HL-60 (cell line): ENCODE measurements around the gene PROZ.

ENCODE experiments used
- DNase-seq, 2 experiments: peaks; one replicate each; pipeline ENCODE4 v3.0.0-alpha.2; 2010 to 2020; ENCODE audit warnings: low read depth in 1 of 2, low spot score in 1 of 2
- H3K27ac ChIP-seq: fragments of 250-450 bp; sonication (Bioruptor Pico); replicated peaks from 2 replicates; pipeline ENCODE4 v1.5.1; 2020; ENCODE audit warnings: mild to moderate bottlenecking, moderate library complexity
- H3K27me3 ChIP-seq: fragments of 250-450 bp; sonication (Bioruptor Pico); 2 replicates; pipeline ENCODE4 v1.5.1; 2021; ENCODE audit warnings: mild to moderate bottlenecking, moderate library complexity; ENCODE audit not compliant: insufficient read depth, poor library complexity, severe bottlenecking
- H3K4me3 ChIP-seq: replicated peaks from 2 replicates; pipeline ENCODE4 v1.5.1; 2011; ENCODE audit warnings: mild to moderate bottlenecking, control low read depth, low read length; ENCODE audit not compliant: insufficient read depth
- GABPA ChIP-seq: IDR thresholded peaks from 2 replicates; pipeline ENCODE4 v1.6.1; 2012; ENCODE audit warnings: low read depth
- POLR2AphosphoS5 ChIP-seq: IDR thresholded peaks from 2 replicates; pipeline ENCODE4 v1.6.1; 2012; ENCODE audit warnings: low read depth
- SPI1 ChIP-seq: IDR thresholded peaks from 2 replicates; pipeline ENCODE4 v1.6.1; 2012; ENCODE audit warnings: low read depth, mild to moderate bottlenecking, borderline replicate concordance
- TF ChIP-seq, protein P1 (sequence below): IDR thresholded peaks from 2 replicates; pipeline ENCODE4 v1.6.1; 2012; ENCODE audit warnings: low read depth; ENCODE audit not compliant: insufficient replicate concordance
- TF ChIP-seq, protein P2 (sequence below): IDR thresholded peaks from one replicate; pipeline ENCODE4 v1.5.1; 2011; ENCODE audit warnings: low read length, control low read depth, inconsistent platforms; ENCODE audit not compliant: insufficient read depth

Gene PROZ

DNA sequence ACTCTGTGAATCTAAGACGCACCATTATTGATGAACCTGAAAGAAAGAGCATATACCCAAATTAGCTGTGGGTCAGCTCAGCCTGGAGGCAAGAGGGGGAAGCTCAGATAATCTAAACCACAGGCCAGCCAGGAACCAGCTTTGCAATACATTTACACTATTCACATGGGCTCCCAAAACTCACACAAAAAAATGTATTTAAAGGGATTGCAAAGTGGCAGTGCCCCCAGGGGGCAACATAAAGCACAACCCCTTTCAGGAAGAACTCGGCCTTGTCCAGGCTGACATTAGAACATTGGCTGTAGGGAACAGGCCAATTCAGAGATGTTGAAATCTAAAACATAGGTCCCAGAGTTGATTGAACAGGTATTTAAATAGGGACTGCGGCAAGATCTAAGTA lies 3.2 kb upstream of the PROZ start:
- TF ChIP-seq, protein P1, sequence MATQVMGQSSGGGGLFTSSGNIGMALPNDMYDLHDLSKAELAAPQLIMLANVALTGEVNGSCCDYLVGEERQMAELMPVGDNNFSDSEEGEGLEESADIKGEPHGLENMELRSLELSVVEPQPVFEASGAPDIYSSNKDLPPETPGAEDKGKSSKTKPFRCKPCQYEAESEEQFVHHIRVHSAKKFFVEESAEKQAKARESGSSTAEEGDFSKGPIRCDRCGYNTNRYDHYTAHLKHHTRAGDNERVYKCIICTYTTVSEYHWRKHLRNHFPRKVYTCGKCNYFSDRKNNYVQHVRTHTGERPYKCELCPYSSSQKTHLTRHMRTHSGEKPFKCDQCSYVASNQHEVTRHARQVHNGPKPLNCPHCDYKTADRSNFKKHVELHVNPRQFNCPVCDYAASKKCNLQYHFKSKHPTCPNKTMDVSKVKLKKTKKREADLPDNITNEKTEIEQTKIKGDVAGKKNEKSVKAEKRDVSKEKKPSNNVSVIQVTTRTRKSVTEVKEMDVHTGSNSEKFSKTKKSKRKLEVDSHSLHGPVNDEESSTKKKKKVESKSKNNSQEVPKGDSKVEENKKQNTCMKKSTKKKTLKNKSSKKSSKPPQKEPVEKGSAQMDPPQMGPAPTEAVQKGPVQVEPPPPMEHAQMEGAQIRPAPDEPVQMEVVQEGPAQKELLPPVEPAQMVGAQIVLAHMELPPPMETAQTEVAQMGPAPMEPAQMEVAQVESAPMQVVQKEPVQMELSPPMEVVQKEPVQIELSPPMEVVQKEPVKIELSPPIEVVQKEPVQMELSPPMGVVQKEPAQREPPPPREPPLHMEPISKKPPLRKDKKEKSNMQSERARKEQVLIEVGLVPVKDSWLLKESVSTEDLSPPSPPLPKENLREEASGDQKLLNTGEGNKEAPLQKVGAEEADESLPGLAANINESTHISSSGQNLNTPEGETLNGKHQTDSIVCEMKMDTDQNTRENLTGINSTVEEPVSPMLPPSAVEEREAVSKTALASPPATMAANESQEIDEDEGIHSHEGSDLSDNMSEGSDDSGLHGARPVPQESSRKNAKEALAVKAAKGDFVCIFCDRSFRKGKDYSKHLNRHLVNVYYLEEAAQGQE, result no peak
- TF ChIP-seq GABPA (no peak), SPI1 (no peak)
- H3K27me3 ChIP-seq, result no peaks in the 10 kb centered on the region
- no peak overlapping the region for H3K4me3 ChIP-seq
- H3K27ac ChIP-seq, result no peak overlapping the region
- peak in 1 of 2 experiments; percentile 29 for DNase-seq

DNA sequence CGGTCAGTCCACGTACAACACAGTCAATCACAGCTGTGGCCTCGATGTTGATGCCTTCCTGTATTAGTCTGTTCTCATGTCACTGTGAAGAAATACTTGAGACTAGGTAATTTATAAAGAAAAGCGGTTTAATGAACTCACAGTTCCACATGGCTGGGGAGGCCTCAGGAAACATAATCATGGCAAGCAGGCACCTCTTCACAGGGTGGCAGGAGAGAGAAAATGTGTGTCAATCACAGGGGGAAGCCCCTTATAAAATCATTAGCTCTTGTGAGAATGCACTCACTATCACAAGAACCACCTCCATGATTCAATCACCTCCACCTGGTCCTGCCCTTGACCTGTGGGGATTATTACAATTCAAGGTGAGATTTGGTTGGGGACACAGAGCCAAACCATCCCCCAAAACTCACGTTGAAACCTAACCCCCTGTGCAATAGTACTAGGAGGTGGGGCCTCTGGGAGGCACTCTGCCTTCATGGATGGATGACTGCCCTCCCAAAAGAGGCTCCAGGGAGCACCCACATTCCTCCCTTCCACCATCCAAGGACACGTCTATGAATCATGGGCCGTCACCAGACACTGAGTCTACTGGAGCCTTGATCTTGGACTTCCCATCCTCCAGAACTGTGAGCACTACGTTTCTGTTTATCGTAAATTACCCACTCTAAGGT lies 2.3 kb upstream of the PROZ start:
- H3K27me3 ChIP-seq, result no peaks in the 10 kb centered on the region

DNA sequence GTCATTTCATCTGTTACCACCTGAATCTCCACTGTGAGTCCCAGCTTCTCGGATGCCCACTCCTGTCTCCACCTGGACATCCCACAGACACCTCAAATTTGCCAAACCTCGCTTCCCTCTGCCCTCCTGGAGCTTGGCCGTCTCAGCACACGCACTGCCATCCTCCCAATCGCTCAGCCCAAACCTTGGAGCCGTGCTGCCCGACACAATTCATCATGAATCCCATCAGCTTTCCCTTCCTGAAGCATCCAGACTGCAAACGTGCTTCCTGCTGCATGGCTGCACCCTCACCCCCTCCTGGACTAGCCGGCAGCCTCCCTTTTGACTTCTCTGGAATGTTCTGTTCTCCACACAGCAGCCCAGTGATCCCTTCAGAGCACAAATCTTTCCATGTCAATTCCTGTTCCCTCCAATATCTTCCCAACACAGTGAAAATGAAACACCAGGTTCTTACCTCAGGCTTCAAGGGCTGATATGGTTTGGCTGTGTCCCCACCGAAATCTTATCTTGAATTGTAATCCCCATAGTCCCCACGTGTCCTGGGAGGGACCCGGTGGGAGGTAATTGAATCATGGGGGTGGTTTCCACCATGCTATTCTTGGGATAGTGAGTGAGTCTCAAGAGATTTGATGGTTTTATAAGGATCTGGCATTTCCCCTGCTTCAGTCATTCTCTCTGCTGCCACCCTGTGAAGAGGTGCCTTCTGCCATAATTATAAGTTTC lies 1.1 kb upstream of the PROZ start:
- no peak overlapping the region for H3K4me3 ChIP-seq
- TF ChIP-seq, protein P1, result no peak
- TF ChIP-seq GABPA (no peak), POLR2AphosphoS5 (no peak), SPI1 (no peak)
- TF ChIP-seq, protein P2, sequence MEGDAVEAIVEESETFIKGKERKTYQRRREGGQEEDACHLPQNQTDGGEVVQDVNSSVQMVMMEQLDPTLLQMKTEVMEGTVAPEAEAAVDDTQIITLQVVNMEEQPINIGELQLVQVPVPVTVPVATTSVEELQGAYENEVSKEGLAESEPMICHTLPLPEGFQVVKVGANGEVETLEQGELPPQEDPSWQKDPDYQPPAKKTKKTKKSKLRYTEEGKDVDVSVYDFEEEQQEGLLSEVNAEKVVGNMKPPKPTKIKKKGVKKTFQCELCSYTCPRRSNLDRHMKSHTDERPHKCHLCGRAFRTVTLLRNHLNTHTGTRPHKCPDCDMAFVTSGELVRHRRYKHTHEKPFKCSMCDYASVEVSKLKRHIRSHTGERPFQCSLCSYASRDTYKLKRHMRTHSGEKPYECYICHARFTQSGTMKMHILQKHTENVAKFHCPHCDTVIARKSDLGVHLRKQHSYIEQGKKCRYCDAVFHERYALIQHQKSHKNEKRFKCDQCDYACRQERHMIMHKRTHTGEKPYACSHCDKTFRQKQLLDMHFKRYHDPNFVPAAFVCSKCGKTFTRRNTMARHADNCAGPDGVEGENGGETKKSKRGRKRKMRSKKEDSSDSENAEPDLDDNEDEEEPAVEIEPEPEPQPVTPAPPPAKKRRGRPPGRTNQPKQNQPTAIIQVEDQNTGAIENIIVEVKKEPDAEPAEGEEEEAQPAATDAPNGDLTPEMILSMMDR, result no peak
- peaks cover 2% of the 10 kb centered on the region for H3K27me3 ChIP-seq
- H3K27ac ChIP-seq, result no peak overlapping the region
- no peak for DNase-seq

More for the DNA sequence above, 2.3 kb upstream of the PROZ start:
- TF ChIP-seq, protein P1, result no peak
- TF ChIP-seq POLR2AphosphoS5 (no peak), SPI1 (no peak), GABPA (no peak)
- TF ChIP-seq, protein P2, result no peak
- no peak for DNase-seq
- H3K27ac ChIP-seq, result no peak overlapping the region
- H3K4me3 ChIP-seq, result no peak overlapping the region
